HepG2 (cell line): ENCODE results near the gene HADH.

Source experiments
- BHLHE40 ChIP-seq: IDR thresholded peaks from 2 replicates; pipeline ENCODE4 v1.6.1; 2011; ENCODE audit warnings: low read length, improper control_type of control experiment
- POLR2AphosphoS5 ChIP-seq: IDR thresholded peaks from 2 replicates; pipeline ENCODE4 v1.6.1; 2012; ENCODE audit warnings: low read depth, low read length
- REPIN1 ChIP-seq: sonication (generic); formaldehyde crosslinking; IDR thresholded peaks from 2 replicates; pipeline ENCODE4 v1.8.0; 2022; ENCODE audit warnings: missing genetic modification reagents, low read depth, mild to moderate bottlenecking, borderline replicate concordance
- ZBTB38 ChIP-seq: sonication (generic); formaldehyde crosslinking; IDR thresholded peaks from 2 replicates; pipeline ENCODE4 v1.5.1; 2020; ENCODE audit warnings: mild to moderate bottlenecking, missing genetic modification reagents

DNA sequence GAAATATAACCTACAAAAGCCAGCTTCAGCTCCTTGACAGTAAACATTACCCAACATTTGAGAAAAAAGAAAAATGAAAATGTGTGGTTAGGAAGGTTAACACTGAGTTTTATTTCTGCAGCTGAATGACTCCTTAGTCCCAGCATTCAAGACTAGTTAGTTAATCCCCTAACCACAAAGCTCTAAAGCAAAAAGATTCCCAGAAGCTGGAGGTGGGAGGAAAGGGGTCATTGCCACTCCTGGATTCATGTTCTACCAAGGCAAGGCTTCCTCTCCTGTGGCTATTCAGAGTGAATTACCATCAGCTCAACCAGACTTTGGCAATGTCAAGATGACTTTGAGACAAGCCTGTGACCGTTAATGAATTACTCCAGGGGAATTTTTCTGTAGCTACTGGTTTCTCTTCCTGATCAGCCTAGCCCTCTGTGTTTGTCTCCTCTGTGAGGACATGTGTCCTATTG is 63.6 kb downstream of the HADH start:
- TF ChIP-seq ZBTB38 (no peak), BHLHE40 (no peak), POLR2AphosphoS5 (no peak), REPIN1 (CRISPR knock-in tag) (no peak)
